Muscle layer of duodenum (tissue), 2 donors: ENCODE results near the gene CLDN6.
A peak's percentile ranks its signal among the peaks of the same experiment; 100 is the strongest.

ENCODE experiments used
- H3K27ac ChIP-seq: one replicate; pipeline ENCODE4 v1.7.0; 2013; ENCODE audit warnings: mild to moderate bottlenecking, low read length
- H3K27me3 ChIP-seq: one replicate; pipeline ENCODE4 v1.7.0; 2013; ENCODE audit warnings: low read depth, mild to moderate bottlenecking, control low read depth, low read length
- H3K36me3 ChIP-seq, 2 donors: one replicate each; pipeline ENCODE4 v1.7.0; 2013; ENCODE audit warnings: low read length in 2 of 2, control low read depth in 1 of 2, mild to moderate bottlenecking in 1 of 2; ENCODE audit not compliant: insufficient read depth in 2 of 2, control insufficient read depth in 1 of 2
- H3K4me1 ChIP-seq, 2 donors: one replicate each; pipeline ENCODE4 v1.7.0; 2013; ENCODE audit warnings: low read length in 2 of 2, mild to moderate bottlenecking in 2 of 2, control low read depth in 1 of 2, moderate library complexity in 1 of 2; ENCODE audit not compliant: insufficient read depth in 2 of 2, control insufficient read depth in 1 of 2
- H3K4me3 ChIP-seq, 2 donors: one replicate each; pipeline ENCODE4 v1.7.0; 2013; ENCODE audit warnings: low read length in 2 of 2, low read depth in 1 of 2, mild to moderate bottlenecking in 1 of 2
- H3K9me3 ChIP-seq, 2 donors: one replicate each; pipeline ENCODE4 v1.7.0; 2013; ENCODE audit warnings: low read length in 2 of 2, control low read depth in 1 of 2, mild to moderate bottlenecking in 1 of 2; ENCODE audit not compliant: control insufficient read depth in 1 of 2
- donor health status: healthy.

CLDN6 gene

DNA sequence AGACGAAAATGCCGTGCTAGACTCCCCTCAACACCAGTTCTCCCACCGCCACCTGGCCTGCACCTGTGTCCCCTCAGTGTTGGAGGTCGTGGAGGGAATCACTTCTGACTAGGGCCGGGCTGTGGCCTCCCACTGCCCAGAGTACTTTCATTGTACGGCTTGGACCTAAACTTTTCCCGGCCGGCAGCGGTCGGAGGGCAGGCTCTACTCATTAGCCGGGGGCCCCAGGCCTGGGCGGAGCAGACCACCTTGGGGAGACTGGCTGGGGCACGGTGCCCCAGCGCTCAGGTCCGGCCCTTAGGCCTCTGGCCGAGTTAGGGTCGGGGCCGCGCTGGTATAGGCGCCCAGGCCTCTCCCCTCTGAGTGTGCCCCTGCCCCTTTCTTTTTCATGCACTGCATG lies 639 bp downstream of the CLDN6 start:
- peaks cover 21% of the 10 kb centered on the region for H3K27me3 ChIP-seq
- no peak overlapping the region for H3K4me3 ChIP-seq
- peaks cover 5 to 20% of the 10 kb centered on the region in 2 donors for H3K4me1 ChIP-seq
- peaks cover 3 to 18% of the 10 kb centered on the region in 2 donors for H3K36me3 ChIP-seq
- H3K27ac ChIP-seq, result no peak overlapping the region
- H3K9me3 ChIP-seq, result no peaks in the 10 kb centered on the region

DNA sequence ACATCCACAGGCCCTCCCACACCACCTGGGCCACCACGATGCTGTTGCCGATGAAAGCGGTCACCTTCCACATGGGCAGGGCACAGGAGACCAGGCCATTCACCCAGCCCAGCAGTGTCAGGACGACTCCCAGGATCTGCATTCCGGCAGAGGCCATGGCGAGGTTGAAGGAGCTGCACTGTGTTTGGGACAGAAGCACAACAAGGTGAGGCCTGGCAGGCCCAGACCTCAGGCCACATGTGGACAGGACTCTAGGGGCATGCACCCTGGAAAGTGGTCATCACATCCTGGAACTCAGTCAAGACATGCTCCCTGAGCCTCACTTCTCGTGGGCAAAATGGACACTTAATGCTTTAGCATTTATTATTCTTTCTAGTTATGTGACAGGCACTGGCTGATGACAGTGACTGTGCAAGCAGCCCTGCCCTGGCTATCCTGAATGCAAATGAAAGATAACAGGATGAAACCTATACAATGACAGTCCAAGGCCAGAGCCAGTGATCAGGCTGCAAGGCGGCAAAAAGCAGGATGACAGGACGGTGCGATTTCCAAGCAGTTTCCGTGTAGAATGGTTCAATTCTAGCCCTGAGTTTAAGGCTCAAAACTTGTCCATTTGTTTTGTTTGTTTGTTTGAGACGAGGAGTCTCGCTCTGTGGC lies 2.0 kb downstream of the CLDN6 start:
- H3K36me3 ChIP-seq, result peaks cover 0 to 6% of the 10 kb centered on the region in 2 donors
- peaks cover 0 to 12% of the 10 kb centered on the region in 2 donors for H3K4me1 ChIP-seq
- no peaks in the 10 kb centered on the region for H3K9me3 ChIP-seq
- no peak overlapping the region for H3K4me3 ChIP-seq
- H3K27ac ChIP-seq, result no peak overlapping the region
- peaks cover 28% of the 10 kb centered on the region for H3K27me3 ChIP-seq

DNA sequence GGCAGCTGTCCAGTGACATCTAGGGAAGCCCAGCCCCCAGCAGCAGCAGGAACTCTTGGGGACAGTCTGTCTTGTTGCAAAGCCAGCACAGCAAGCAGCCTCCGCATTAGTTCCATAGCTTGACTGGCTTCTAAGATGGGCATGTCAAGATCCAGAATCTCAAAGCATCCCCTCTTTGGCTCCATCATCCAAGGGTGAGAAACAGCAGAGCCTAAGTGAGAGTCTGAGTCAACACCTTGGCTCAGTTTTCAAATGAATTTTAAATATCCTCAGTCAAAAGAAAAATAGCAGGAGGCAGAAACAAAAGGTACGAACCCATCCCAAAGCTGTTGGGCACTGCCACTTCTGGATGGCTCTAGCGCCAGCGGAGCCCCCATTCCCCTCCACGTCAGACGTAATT lies 3.0 kb downstream of the CLDN6 start:
- Histone ChIP-seq H3K36me3 (no peaks in the 10 kb centered on the region), H3K9me3 (no peaks in the 10 kb centered on the region), H3K4me3 (no peak overlapping the region), H3K27ac (no peak overlapping the region), H3K27me3 (peaks cover 28% of the 10 kb centered on the region), H3K4me1 (peaks cover 0 to 12% of the 10 kb centered on the region in 2 donors)

DNA sequence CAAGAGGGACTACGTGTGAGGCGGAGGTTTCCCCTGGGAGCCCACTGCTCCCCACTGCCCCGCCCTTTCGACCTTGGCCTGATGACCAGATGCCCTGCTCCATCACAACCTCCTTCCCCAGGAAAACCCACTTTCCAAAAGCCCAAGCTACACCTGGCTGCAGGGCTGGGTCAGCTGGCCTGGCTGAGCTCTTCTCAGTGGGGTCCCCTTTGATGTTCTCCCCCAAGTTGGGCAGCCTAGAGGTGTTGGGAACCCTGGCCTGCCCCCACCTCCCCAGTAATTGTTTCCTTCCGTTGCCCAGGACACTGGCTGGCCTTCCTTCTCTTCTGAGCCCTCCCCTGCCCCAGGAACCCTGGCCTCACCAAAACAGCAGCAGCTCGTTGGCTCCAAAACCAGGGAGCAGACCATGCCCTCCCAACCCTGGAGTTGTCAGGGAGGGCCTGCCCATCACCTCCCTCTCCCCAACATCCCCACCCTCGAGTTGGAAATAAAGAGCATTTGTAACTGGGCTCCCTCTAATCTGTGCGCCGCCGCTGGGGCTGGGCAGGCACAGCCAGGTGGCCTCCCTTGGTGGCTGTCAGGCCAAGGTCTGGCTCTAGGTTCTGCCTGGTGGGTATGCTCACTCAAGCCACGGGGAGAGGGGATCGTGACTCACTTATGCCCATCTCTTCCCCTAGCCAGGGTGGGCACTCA lies 3.8 kb downstream of the CLDN6 start:
- Histone ChIP-seq H3K27ac (no peak overlapping the region), H3K9me3 (no peaks in the 10 kb centered on the region), H3K4me1 (peaks cover 0 to 8% of the 10 kb centered on the region in 2 donors), H3K4me3 (no peak overlapping the region), H3K36me3 (no peaks in the 10 kb centered on the region), H3K27me3 (peaks cover 28% of the 10 kb centered on the region)

DNA sequence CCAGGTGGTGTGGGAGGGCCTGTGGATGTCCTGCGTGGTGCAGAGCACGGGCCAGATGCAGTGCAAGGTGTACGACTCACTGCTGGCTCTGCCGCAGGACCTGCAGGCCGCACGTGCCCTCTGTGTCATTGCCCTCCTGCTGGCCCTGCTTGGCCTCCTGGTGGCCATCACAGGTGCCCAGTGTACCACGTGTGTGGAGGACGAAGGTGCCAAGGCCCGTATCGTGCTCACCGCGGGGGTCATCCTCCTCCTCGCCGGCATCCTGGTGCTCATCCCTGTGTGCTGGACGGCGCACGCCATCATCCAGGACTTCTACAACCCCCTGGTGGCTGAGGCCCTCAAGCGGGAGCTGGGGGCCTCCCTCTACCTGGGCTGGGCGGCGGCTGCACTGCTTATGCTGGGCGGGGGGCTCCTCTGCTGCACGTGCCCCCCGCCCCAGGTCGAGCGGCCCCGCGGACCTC lies 4.5 kb downstream of the CLDN6 start:
- Histone ChIP-seq H3K9me3 (no peaks in the 10 kb centered on the region), H3K36me3 (no peaks in the 10 kb centered on the region), H3K27ac (no peak overlapping the region), H3K4me3 (no peak overlapping the region), H3K27me3 (peaks cover 28% of the 10 kb centered on the region), H3K4me1 (peaks cover 0 to 12% of the 10 kb centered on the region in 2 donors)

DNA sequence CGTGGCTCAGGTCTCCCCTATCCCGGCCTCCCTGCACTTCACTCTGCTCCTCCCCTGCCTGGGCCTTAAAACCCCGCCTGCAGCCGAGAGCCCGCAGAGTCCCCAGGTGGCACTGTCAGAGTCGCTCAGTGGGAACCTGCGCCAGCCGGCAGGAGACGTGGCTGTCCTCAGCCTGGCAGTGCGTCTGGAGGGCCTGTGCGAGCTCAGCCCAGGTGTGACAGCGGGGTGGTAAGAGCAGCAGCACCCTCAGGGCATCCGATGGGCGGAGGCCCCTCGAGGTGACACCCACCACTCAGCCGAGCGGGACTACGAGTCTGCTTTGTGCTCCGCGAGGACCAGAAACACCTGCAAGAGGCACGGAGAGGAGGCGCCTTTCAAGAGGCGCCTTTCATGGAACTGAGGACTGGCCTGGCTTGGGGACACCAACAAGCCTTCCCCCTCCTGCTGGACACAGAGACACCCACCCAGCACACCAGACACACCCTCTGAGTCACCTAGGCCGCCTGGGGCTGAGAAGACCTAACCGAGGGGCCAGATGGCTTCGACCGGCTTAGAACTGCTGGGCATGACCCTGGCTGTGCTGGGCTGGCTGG lies 5.1 kb downstream of the CLDN6 start, which contains the start of gene CLDN9:
TSS of gene CLDN9 (plus strand) at position 96 of the 593 bp plus-strand sequence. CDS start at position 536, 440 bp downstream.
- Histone ChIP-seq H3K4me3 (no peak within 1 kb of the TSS), H3K4me1 (peaks cover 5 to 7% of the 10 kb centered on the region in 2 donors), H3K27ac (no peak within 1 kb of the TSS), H3K36me3 (no peaks in the 10 kb centered on the region), H3K9me3 (no peaks in the 10 kb centered on the region), H3K27me3 (peaks cover 24% of the 10 kb centered on the region)

DNA sequence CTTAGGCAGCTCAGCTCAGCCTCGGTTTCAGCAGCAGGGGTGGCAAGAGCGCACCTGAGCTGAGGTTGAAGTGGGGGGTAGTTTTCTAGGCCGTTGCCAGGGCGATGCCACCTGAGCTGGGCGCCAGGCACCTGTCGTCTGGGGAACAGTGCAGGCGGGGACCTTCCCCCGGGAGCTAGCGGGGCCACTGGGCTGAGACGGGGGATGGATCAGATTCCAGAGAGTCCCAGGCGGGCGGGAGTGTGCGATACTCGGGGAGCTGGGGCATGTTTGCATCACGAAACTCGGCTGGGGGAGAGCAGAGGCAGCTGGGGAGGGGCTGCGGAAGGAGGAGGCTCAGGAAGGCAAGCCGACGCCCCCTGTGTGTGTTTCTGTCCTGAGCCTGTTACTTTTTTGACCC lies 5.7 kb downstream of the CLDN6 start:
- Histone ChIP-seq H3K27me3 (peaks cover 18% of the 10 kb centered on the region), H3K36me3 (no peaks in the 10 kb centered on the region), H3K27ac (no peak overlapping the region), H3K4me3 (no peak overlapping the region), H3K4me1 (peaks cover 3 to 5% of the 10 kb centered on the region in 2 donors), H3K9me3 (no peaks in the 10 kb centered on the region)

DNA sequence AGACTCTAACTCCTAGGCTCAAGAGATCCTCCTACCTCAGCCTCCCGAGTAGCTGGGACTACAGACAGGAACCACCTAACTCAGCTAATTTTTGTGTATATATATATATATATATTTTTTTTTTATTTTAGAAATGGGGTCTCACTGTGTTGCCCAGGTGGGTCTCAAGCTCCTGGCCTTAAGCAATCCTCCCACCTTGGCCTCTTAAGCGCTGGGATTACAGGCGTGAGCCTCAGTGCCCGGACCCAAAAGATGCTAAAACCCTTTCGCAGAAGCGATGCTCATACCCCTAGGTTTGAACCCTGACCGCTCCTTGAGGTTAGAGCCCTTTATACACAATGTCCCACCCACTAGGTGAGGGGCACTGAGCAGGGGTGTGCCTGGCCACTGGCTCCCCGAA lies 7.5 kb downstream of the CLDN6 start:
- Histone ChIP-seq H3K4me3 (no peak overlapping the region), H3K36me3 (no peaks in the 10 kb centered on the region), H3K4me1 (peaks cover 3 to 5% of the 10 kb centered on the region in 2 donors), H3K9me3 (no peaks in the 10 kb centered on the region), H3K27me3 (peaks cover 16% of the 10 kb centered on the region), H3K27ac (no peak overlapping the region)

DNA sequence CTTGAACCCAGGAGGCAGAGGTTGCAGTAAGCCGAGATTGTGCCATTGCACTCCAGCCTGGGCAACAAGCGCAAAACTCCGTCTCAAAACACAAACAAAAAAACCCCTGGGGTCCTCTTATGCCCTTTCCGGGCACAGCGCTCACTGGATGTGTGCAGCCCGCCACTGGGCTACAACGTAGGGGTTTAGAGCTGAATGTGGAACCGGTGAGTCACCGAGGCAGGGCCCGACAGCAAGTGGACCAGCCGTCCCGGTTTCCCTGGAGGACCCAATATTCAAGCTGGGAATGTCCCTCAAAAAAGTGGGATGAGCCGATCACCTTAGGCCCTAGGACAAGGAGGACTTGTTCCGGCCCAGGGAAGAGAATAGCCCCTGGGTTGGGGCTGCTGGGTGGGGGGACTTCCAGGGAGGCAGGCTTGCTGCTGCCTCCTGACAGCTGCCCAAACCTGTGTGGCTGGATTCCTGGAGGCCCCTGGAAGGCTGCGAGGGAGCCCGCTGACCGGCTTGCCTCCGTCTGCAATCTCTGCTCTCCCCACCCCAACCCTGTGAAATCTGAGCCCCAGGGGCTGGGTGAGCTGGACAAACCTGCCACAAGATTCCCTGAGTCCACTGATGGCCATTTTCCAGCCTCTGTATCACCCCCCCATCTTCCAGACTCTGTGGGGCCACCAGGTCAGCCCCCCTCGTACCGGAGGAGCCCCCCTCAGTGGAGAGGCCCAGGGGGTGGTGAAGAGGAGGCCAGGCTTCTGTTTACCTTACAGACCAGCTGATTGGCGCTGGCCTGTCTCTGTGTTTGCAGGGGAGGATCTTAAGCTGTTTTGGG lies 8.2 kb downstream of the CLDN6 start:
- Histone ChIP-seq H3K9me3 (no peaks in the 10 kb centered on the region), H3K4me3 (no peak overlapping the region), H3K36me3 (no peaks in the 10 kb centered on the region), H3K27ac (no peak overlapping the region), H3K27me3 (peaks cover 16% of the 10 kb centered on the region), H3K4me1 (peaks cover 5% of the 10 kb centered on the region in 2 donors)

DNA sequence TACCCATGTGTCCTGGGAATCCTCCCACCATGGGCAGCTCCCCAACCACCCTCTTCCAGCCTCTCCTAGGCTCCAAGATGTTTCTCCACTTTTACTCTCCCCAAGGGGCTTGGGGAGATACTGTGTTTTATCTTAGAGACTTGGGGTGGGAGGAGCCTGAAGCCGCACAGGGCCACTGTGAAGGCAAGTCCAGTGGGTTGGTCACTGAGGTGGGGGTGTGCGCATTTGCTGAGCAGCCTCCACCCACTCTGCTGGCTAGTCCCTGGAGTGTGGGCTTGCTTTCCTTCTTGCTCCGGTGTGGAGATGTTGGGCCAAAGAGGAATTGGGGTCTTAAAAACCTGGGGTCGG lies 9.3 kb downstream of the CLDN6 start:
- peak overlapping the region; percentile 74 for H3K27ac ChIP-seq
- peaks cover 5 to 7% of the 10 kb centered on the region in 2 donors for H3K4me1 ChIP-seq
- H3K27me3 ChIP-seq, result peaks cover 16% of the 10 kb centered on the region
- H3K4me3 ChIP-seq, result no peak overlapping the region
- H3K36me3 ChIP-seq, result no peaks in the 10 kb centered on the region
- no peaks in the 10 kb centered on the region for H3K9me3 ChIP-seq
